ENCODE measurements around the gene PLA2G2D.

The PLA2G2D gene

GRCh38 chr1:20124456-20125057 is 5.2 kb upstream of the PLA2G2D start (continued):
- TF ChIP-seq PRDM6 (tag by site-specific recombination; IDR thresholded peaks at IDR 0.05) = no peak
- no peak for TF ChIP-seq ZNF518A (tag by site-specific recombination; conservative IDR thresholded peaks at IDR 0.05; ENCODE audit: low read depth)
- no peak for TF ChIP-seq YY2 (tag by site-specific recombination; IDR thresholded peaks at IDR 0.05)
- TF ChIP-seq ZNF629 (tag by site-specific recombination; IDR thresholded peaks at IDR 0.05) = no peak
- no peak for TF ChIP-seq ZNF660 (tag by site-specific recombination; IDR thresholded peaks at IDR 0.05)
- no peak for TF ChIP-seq PRDM2 (tag by site-specific recombination; IDR thresholded peaks at IDR 0.05; ENCODE audit: borderline replicate concordance)
- peak; percentile 56; the same call in 1 of the 2 replicates for TF ChIP-seq KLF17 (tag by site-specific recombination; IDR thresholded peaks at IDR 0.05)
- no peak for TF ChIP-seq SCRT2 (tag by site-specific recombination; IDR thresholded peaks at IDR 0.05)
- no peak for TF ChIP-seq OVOL3 (tag by site-specific recombination; IDR thresholded peaks at IDR 0.05)
- no peak for TF ChIP-seq TSHZ1 (tag by site-specific recombination; IDR thresholded peaks at IDR 0.05; ENCODE audit: borderline replicate concordance)
- TF ChIP-seq PRDM10 (tag by site-specific recombination; IDR thresholded peaks at IDR 0.05) = peak; percentile 61
- no peak for TF ChIP-seq BCL11A (tag by site-specific recombination; IDR thresholded peaks at IDR 0.05; ENCODE audit: low read depth)
- TF ChIP-seq ZNF266 (tag by site-specific recombination; IDR thresholded peaks at IDR 0.05; ENCODE audit: low read depth) = no peak
- TF ChIP-seq KLF16 (tag by site-specific recombination; IDR thresholded peaks at IDR 0.05) = no peak
- no peak for TF ChIP-seq ZBTB17 (tag by site-specific recombination; IDR thresholded peaks at IDR 0.05)
- TF ChIP-seq GLI4 (tag by site-specific recombination; IDR thresholded peaks at IDR 0.05) = no peak
- no peak for TF ChIP-seq HOXC10 (CRISPR knock-in tag; IDR thresholded peaks at IDR 0.05)

All from HEK293 (cell line).